LoVo (cell line): ENCODE results near the gene NRL.
"Not testable (repeated sequence)": the region's sequence is repeated elsewhere in the genome, so short reads cannot be mapped to it uniquely, and the experiment has no call there.

Source experiments
- DNase-seq: peaks from one replicate; pipeline ENCODE4 v3.0.0-alpha.2; 2016; ENCODE audit warnings: low spot score

NRL gene

GRCh38 chr14:24051789-24052655, 62.7 kb downstream of the NRL start, which contains the start of gene CARMIL3:
Gene CARMIL3 (plus strand): TSS chr14:24052009. CDS start chr14:24052154, 145 bp downstream.
- DNase-seq: peak; percentile 63

DNA sequence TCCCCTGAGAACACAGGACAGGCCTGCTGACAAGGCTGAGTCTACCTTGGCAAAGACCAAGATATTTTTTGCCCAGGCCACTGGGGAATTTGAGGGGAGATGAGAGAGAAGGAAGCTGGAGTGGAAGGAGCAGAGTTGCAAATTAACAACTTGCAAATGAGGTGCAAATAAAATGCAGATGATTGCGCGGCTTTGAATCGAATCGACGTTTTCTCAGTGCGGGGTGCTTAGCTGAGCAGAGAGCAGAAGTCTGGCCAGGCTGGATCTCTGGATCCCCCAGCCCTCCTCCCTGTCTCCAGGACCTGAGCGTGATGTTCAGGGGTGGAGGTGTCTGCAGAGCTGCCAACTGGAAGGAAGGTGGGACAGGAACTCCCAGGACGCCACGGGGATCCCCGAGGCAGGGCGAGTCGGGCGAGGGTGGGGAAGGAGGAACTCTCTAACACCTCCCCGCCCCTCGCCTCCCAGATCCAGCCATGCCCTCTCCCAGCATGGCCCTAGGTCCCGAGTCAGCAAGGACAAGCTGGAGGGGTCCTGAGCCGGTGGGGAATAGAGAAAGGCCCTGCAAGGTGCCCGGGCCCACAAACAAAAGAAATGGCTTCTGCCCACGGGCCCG, 63.5 kb downstream of the NRL start:
- DNase-seq: no peak

GRCh38 chr14:24050753-24051152, 64.0 kb downstream of the NRL start:
- DNase-seq: not testable (repeated sequence)

DNA sequence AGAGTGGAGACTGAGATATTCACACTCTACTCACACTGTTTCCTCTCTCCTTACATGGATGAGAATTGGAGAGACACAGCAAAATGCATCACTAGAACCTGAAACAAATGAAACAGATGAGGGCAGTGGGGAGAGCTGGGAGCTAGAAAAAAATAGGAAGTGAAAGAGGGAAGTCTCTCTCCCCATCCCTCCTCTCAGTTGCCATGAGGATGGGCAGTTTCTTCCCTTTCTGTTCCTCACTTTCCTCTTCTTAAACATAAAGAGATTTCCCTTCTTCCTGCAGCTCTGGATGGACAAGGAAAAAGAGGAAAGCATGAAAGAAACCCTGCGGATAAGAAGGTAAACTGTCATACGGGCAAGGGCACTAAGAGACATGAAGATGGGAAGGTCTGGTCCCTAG, 65.7 kb downstream of the NRL start:
- DNase-seq: not testable (repeated sequence)

- DNase-seq: no peak
Observed at GRCh38 chr14:24042746-24043145, 72.0 kb downstream of the NRL start.

DNA sequence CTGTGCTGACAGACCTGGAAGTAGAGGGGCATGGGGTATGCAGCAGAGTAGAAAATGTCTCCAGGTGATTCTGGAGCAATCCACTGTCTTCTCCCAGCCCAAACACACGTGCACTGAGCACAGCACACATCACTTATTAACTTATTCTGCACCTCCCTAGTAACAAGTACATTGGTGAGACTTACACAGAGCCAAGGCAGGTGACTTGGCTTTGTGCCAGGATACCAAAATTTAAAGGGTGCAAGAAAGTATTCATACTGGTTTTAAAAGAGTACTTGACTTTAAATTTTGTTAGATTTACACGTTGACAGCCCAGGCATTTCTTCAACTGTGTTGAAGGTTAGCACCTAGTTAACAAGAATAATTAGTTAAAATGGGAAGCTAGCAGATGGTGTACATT, 74.1 kb downstream of the NRL start:
- no peak for DNase-seq

DNA sequence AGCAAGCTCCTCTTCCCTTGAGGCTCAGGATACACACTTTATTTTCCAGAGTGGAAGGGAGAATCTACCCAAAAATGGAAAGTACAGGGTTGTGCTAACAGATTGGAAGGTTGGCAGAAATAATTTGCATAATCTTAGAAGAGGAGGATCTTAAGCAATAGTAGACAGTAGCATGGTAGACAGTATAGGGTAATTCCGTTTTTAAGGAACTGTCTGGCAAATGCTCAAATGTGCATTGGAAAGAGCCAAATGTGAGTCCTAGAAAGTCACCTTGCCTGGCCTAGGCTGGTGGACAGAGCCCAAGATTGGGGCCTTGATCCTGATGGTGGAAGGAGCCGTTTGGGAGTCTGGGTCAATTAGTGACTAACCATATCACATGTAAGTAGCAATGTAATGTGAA, 76.1 kb downstream of the NRL start:
- no peak for DNase-seq

DNA sequence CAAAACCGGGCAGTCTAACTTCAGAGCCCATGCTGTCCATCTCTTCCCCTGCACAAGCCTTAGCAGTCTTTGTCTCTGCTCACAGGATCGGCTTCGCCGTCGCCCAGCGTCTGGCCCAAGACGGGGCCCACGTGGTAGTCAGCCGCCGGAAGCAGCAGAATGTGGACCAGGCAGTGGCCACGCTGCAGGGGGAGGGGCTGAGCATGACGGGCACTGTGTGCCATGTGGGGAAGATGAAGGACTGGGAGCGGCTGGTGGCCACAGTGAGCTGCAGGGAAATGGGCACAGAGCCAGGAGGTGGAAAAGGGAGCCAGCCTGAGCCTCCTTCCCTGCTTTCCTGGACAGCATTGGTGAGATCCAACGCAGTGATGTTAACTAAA, 77.1 kb downstream of the NRL start:
- no peak for DNase-seq

- not testable (repeated sequence) for DNase-seq
Observed at GRCh38 chr14:24036963-24037657, 77.6 kb downstream of the NRL start.

DNA sequence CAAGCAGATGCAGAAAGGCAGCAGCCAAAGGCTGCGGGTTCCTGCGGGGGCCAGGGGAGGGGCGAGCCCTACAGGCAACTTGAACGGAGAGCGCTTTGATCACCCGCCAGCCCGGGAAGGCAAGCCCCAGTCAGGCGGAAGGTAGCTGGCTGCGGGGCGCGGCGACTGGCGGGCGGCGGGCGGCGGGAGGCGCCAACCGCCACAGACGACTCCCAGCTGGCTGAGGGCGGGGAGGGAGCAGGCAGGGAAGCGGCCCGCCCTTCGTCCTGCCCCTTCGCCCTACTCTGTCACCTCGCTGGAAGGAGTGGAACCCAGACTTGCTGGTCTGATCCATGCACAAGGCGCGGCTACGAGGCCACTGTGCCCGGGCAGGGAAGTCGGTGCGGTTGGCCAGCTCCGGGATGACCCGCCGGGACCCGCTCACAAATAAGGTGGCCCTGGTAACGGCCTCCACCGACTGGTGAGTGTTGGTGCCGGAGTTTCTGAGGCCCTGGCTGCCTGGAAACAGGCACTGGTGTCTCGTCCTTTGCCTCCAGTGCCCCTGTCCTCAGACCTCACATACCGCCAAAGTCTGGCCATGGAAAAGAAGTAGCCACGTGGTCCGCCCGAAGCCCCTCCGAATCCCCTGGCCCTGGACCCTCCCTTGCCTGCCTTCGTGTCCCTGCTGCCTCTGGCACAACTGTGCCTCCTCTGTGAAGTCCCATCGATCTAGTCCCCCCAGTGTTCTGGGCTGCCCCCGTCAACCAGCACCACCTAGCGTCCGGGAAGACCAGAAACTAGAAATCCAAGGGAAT, 78.4 kb downstream of the NRL start:
- peak; percentile 79 for DNase-seq

DNA sequence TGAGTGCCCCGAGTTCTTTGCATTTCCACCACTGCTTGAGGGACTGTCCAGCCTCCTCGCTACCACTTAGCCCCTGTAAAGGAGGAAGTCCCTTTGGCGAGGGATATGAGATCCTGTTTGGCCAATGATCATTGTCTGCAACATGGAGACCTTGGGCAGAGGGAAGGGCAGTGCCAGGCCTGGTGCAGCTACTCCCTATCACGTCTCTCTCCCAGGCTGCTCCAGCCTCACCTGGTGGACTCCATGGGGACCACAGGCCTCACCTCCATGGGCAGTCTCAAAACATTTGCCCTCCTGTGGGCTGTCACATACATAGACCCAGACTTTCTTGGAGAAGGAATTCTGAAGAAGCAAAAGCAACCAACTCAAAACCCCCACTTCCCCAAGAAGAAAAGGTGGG, 79.0 kb downstream of the NRL start:
- DNase-seq: not testable (repeated sequence)

- no peak for DNase-seq
Observed at GRCh38 chr14:24032727-24033418, 81.9 kb downstream of the NRL start.

GRCh38 chr14:24031331-24031730, 83.4 kb downstream of the NRL start:
- not testable (repeated sequence) for DNase-seq

DNA sequence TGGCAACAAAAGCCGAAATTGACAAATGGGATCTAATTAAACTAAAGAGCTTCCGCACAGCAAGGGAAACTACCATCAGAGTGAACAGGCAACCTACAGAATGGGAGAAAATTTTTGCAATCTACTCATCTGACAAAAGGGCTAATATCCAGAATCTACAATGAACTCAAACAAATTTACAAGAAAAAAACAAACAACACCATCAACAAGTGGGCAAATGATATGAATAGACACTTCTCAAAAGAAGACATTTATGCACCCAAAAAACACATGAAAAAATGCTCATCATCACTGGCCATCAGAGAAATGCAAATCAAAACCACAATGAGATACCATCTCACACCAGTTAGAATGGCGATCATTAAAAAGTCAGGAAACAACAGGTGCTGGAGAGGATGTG, 85.1 kb downstream of the NRL start:
- DNase-seq: not testable (repeated sequence)
